HG02588 (cell line): ENCODE data around the gene ZSCAN4.

ENCODE experiments used
- ATAC-seq: cut with Tn5 transposase; IDR thresholded peaks from one replicate; pipeline ENCODE4 v1.9.1; 2021; ENCODE audit warnings: mild to moderate bottlenecking, moderate library complexity; ENCODE audit not compliant: unreplicated experiment

The ZSCAN4 gene, protein sequence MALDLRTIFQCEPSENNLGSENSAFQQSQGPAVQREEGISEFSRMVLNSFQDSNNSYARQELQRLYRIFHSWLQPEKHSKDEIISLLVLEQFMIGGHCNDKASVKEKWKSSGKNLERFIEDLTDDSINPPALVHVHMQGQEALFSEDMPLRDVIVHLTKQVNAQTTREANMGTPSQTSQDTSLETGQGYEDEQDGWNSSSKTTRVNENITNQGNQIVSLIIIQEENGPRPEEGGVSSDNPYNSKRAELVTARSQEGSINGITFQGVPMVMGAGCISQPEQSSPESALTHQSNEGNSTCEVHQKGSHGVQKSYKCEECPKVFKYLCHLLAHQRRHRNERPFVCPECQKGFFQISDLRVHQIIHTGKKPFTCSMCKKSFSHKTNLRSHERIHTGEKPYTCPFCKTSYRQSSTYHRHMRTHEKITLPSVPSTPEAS

DNA sequence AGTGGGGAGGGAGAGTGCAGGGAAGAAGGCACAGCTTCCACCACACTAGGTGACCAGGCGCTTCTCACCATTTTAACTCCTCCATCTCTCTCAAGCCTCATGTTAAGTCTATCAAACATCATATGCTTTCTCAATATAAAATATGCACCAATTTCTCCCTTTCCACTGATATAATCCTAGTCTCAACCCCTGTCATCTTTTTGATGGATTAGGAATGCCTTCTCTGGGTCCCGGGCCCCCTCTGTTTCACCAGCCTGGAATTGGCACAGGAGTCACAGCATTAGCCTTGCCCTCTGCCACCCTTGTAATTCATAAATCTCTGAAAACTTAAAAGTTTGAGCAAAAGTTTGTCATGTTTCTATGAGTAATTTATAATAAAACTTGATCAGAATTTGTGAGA is at the start of gene ZSCAN4:
Gene ZSCAN4, plus strand, starts transcription at position 301 of the 400 bp plus-strand sequence. CDS start 7,211 bp downstream, outside the sequence.
- ATAC-seq: no peak

DNA sequence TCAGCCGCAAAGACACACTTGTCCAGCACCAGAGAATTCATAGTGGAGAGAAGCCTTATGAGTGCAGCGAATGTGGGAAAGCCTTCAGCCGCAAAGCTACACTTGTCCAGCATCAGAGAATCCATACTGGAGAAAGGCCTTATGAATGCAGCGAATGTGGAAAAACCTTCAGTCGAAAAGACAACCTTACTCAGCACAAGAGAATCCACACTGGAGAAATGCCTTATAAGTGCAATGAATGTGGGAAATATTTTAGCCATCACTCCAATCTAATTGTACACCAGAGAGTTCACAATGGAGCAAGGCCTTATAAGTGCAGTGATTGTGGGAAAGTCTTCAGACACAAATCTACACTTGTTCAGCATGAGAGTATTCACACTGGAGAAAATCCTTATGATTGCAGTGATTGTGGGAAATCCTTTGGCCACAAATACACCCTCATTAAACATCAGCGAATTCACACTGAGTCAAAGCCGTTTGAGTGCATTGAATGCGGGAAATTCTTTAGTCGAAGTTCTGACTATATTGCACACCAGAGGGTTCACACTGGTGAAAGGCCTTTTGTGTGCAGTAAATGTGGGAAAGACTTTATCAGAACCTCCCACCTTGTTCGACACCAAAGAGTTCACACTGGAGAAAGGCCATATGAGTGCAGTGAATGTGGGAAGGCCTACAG is 47.9 kb upstream of the ZSCAN4 start:
- ATAC-seq: no peak

DNA sequence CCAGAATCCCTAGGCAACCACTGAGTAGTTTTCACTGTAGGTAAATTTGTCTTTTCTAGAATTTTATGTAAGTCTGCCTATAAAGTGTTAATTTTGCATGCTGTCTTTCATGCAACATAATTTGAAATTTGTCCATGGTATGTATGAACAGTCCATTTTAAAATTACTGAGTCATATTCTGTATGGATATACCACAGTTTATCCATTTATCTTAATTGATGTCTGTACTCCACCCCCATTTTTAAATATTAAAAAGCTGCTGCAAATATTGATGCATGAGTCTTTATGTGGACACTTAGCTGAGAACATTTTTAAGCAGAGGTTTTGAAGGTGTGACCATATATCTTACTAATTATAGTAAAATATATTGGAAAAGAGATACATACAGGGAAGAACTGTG is 45.6 kb upstream of the ZSCAN4 start:
- no peak for ATAC-seq

DNA sequence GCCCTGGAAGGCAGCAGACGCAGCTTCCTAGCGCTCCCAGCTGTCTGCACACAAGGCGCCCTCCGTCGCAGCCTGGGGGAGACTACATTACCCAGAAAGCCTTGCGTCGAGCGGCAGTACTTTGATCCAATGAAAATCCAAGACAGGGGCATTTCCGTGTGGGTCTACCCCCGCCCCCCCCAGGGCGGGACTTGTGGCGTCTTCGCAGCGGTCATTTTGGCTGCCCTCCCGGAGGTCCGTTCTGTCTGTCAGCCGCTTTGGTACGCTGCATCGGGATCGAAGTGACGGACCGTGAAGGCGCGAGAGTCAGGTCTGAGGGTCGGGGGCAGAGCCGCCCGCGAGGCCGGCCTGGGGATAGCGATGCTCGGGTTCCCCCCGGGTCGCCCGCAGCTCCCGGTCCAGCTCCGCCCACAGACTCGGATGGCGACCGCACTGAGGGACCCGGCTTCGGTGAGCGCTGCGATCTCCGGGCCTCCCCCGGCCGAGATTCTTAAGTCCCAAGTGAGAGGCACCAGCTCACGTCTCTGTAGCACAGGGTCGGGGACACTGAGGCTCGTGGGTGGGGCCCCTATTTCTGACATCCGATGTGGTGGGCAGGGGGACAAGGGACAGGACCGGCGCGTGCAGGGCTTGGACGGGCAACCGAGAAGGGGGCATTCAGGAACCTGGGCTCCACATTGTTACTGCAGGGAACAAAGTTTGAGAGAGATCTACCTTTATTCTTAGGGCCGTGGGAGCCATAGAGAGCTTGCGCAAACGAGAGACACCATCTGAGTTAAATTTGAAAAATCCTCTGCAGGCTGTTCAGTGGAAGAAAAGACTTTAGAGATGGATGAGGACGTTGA is 35.5 kb upstream of the ZSCAN4 start, which contains the start of gene ZNF211:
Gene ZNF211, plus strand, starts transcription at position 182 of the 845 bp plus-strand sequence. Its CDS starts 179 bp downstream, at position 361.
- ATAC-seq: peak; percentile 96

DNA sequence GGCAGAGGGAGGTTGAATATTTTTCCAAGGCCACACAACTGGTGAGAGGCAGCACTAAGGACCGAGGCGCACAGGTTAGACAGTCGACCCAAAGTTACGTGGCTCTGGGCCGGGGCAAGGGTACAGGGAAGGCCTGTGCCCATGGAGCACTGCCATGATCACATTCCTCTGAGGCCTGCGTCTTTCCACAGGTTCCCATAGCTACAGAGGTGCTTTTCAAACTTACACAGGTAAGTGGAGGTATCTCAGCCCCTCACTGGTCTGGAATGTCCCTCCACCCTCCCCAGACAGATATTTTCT is 35.0 kb upstream of the ZSCAN4 start:
- no peak for ATAC-seq

DNA sequence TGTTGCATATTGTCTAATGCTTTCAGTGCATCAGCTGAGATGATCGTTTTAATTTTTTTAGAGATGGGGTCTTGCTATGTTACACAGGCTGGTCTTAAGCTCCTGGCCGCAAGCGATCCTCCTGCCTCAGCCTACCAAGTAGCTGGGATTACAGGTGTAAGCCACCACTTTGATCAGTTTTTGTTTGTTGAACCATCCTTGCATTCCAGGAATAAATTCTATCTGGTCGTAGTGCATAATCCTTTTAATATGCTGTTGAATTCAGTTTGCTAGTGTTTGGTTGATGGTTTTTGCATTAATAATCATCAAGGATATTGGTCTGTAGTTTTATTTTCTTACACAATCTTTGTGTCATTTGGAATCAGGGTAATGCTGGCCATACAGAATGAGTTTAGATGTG is 31.4 kb upstream of the ZSCAN4 start:
- ATAC-seq: no peak

DNA sequence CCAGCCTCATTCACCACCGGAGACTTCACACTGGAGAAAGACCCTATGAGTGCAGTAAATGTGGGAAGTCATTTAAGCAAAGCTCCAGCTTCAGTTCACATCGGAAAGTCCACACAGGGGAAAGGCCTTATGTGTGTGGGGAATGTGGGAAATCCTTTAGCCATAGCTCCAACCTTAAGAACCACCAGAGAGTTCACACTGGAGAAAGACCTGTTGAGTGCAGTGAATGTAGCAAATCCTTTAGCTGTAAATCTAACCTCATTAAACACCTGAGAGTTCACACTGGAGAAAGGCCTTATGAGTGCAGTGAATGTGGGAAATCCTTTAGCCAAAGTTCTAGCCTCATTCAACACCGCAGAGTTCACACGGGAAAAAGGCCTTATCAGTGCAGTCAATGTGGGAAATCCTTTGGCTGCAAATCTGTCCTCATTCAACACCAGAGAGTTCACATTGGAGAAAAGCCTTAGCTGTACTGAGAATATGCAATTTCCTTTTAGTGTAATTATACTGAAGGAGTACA is 27.0 kb upstream of the ZSCAN4 start:
- no peak for ATAC-seq

DNA sequence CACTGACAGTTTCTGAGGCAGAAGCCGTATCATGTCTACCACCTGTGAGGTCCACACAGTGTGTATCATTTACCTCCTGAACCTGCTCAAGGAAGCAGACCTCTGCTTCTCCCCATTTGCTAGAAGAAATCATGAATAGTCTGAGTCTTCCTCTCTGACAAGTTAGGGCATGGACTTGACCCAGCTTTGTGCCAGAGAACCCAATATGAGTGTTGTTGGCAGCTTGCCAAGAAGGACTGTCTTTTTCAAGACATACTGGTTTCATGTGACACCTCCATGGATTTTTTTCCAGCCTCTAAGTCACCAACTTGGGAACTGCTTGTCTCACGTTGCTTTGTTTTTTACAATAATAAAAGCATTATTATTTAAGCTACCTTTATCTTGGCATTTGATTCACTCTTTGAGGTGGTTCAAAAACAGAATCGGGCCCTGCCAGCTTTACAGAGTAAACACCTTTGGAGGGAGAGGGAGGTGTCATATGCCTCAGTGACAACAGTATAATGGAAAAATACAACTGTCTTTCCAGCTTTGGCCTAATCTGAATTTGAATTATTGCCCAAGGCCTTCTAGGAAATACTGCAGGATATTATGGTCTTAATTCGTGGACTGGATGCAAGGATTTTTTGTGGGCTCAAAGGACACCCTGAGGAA is 26.2 kb upstream of the ZSCAN4 start:
- ATAC-seq: no peak

DNA sequence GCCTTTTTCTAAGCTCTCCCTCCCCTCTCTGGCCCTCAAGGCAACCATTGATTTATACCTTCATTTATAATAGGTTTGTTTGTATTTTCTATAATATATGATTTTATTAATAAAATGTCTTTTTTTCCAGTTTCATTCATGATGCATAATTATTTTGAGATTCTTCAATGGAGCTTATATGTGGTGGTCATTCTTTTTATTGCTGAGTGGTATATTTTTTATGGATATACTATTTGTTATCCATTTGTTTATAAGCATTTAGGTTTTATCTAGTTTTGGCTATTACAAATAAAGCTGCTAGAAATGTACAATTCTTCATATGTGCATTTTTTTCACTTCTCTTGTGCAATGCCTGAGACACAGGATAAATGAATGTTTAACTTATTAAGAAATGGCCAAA is 25.0 kb upstream of the ZSCAN4 start:
- ATAC-seq: no peak

DNA sequence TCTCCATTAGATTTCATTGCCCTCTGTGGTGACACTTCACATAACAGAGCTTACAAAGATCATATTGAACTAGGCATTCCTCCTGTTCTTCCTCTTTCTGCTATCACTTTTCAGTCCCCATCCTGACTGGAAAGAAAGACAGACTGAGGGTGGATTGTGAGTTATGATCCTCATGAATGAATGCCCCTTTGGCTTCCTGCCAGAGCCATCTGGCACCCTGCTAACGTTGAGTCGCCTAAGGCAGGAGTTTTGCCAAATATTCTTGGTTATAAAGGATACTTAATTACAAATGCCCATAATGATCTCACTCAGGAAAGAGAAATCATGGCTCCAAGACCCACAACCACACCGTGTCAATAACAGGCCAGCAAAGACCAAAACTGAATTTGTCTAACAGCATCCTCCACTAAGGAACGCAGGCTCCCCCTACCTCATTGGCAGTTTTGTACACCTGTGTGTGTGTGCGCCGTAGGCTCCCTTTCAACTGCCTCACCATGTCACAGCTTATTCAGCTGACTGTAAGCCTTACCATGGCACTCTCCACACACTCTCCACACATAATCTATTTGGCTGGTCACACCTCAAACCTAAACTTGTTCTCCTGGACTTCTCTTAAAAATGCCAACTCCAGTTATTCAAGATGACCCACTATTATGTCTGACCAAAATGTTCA is 20.3 kb upstream of the ZSCAN4 start:
- ATAC-seq: no peak

DNA sequence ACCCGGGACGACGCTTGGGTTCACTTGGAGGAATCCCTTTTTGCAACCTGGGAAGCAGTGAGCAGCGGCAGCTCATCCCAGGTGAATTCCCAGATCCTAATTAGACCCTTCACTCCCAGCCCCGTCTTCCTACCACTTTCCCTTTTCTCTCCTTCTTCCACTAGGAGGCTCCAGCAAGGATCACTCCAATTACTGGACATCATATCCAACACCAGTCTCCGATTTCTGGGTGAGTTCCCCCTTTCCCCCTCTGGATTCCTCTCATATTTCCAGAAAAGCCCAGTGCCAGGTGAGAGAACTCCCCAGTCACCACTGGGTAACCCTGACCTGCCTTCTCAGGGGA is 17.1 kb upstream of the ZSCAN4 start:
- no peak for ATAC-seq

DNA sequence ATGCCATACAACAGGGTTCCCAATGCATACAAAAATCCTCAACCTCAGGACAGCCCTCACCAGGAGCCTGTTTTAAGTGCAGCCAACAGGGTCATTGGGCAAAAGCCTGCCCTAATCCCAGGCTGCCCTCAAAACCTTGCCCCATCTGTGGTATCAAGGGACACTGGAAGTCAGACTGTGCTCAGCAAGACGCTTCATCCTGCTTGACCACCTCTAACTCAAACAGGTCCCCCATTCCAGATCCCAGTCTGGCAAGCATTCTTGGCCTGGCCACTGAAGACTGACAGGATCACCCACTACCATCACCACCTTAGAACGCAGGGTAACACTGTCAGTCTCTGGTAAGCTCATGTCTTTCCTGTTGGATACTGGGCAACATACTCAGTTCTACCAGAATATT is 15.0 kb upstream of the ZSCAN4 start:
- ATAC-seq: no peak

DNA sequence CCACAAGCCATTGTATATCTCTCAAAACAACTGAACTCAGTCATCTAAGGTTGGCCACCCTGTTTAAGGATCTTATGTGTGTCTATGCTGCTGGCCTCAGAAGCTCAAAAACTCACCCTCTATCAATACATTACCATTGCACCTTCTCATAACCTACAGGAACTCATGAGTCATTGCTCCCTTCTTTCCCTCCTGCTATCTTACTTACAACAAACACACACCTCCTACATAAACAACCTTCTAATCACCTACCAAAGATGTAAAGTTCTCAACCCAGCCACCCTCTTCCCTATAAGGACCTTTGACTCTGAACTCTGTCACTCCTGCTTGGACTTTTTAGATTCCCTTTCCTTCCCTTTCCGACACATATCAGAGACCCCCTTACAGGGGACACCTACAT is 13.3 kb upstream of the ZSCAN4 start:
- ATAC-seq: no peak

DNA sequence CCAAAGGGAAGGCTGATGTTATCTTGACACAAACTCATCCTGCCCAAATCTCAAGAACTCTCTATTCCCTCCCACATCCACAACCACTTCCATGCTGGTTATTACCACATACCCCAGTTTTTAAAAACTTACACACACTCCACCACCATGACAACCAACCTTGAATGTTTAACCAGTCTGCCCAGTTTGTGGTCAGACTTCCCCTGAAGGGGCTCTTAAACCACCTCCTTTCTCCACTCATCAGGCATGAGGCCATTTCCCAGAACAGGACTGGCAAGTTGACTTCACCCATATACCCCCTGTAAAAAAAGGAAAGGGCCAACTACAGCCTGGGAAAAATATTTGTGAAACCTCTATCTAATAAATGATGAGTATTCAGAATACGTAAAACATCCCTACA is 12.4 kb upstream of the ZSCAN4 start:
- no peak for ATAC-seq

DNA sequence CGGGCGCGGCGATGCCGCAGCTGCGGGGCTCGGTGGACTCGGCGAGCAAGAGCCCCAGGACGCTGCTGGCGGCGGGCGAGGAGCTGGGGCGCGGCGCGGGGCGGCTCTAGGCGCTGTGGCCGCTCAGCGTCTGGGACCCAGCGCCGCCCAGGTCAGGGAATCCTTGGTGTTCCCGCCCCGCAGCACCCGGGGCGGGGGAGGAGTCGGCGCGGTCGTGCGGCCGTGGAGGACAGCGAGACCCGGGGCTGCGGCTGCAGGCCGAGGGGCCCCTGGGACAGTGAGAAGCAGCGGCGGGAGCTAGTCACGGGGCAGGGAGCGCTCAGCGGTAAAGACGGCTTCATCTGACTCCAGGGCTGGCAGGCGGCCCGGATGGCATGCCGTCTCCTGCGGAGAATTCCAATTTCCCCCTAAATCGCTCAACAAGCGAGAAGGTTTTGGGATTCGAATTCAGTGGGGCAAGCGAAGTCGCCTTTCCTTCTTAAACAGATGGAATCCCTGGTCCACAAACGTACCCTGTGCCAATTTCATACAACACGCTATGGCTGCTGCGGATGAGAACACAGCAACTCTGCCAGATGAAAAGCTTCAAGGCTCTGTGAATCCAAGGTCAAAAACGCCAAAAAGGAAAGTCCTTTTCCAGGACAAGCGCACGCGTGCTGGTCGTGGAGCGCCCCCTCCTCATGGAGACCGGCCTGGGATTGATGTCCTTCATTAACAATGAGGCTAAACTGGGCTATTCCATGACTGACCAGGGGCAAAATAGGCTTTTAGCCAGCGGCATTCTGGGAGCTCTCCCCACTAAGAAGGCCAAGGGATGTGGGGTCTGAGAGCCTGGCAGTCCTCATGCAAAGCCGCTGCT is 4.2 kb upstream of the ZSCAN4 start:
- no peak for ATAC-seq

DNA sequence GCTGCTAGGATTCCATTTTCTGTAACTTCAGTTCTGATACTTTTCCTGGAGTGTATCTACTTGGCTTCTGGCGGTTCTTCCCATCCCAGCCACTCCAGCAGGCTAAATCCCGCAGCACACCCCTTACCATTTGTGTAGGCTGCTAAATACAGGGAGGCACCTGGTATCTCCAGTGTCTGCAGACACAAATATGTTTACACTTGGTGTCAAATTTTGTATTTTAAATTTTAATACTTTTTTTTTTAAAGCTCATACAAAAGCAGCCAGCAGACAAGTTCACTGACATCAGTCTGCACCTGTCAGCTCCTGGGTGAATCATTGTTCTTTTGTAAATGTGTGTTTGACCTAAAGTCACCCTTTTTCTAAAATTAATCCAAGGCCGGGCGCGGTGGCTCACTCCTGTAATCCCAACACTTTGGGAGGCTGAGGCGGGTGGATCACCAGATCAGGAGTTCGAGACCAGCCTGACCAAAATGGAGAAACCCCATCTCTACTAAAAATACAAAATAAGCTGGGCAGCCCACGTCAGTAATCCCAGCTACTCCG is 3.4 kb upstream of the ZSCAN4 start:
- no peak for ATAC-seq

DNA sequence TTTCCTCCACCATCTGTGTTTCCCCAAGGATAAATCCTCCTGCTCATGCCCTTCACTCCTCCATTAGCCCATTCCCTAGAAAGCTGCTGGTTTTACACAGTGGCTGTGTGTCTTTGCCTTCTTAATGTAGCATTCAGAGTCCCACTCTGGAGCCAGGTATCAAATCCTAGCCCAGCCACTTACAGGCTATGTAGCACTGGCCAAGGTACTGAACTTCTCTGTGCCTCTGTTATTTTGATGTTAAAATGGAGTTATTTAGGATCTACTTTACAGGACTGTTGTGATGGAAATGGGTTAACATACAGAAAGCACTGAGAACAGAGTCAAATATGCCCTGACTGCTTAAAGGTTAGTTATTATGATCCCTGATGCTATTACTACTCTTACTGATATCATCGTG is 1.5 kb upstream of the ZSCAN4 start:
- ATAC-seq: no peak

DNA sequence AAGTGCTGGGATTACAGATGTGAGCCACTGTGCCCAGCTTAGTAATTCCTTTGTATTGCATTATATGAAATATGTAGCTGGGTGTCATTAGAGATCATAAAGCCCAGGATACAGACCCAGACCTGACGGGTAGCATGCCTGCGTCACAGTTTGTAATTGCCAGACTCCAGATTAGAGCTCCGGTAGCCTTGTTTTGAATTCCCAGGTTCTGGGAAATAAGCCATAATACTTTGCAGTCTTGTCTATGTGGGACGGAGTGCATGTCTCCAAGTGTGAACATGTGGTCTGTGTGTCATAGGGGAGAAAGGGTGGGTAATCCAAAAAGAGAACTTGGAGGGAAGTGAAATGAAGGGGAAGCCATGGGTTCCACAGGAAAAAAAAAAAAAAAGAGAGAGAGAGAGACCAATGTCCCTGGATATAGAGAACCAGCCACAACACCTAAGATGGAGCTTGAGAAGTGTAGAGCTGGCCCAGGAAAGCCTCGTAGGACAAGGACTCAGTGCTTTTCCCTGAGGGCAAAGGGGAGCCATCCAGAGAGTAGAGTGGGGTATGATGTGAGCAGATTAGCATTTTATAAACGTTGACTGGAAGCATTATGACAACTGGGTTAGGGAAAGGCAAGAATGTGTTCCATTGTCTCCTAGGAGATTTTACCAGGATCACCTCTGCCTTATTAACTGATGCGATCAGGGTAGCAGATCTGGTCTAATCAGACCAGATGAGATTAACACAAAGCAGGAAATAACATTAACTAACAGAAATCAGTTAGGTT is 2.6 kb downstream of the ZSCAN4 start:
- no peak for ATAC-seq
